Renal cortex interstitium (tissue), 11 donors: ENCODE measurements around the gene FYB2. TPM values are rescaled to one million over a fixed set of nuclear protein-coding genes. Genes with fewer than 3 reads are reported as not detected.

Source experiments
- DNase-seq, 11 donors: peaks; one replicate each; pipeline ENCODE4 v3.0.0-alpha.2; 2013; ENCODE audit warnings: low read depth in 9 of 11, low spot score in 4 of 11; ENCODE audit errors: extremely low read depth in 1 of 11
- polyA plus RNA-seq, 3 donors: library from polyadenylated mRNA; unstranded; fragments of 120-200 nt; gene quantifications; one replicate each; pipeline ENCODE4 v1.2.1, GENCODE V29; 2013; ENCODE audit not compliant: insufficient read length in 3 of 3

The FYB2 gene
- polyA plus RNA-seq, 3 donors: 0.37 to 1.7 (median 1.4) TPM

DNA sequence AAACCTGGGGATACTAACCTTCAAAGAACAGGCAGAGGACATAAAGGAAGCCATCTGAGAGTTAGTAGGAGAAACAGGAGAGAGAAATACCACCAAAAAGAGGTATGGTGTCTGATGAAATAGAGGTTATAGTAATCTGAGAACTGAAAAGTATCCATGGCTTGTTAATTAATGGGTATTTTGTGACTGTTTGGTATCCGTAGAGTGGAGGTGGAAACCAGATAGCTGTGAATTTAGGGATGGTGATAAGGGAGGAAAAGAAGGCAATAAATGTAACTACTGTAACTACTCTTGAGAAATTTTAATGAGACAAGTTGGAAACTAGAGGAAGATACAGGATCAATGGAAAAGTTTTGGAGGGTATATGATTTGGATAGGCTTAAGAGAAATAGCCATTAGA, 146.6 kb downstream of the FYB2 start:
- no peak for DNase-seq

DNA sequence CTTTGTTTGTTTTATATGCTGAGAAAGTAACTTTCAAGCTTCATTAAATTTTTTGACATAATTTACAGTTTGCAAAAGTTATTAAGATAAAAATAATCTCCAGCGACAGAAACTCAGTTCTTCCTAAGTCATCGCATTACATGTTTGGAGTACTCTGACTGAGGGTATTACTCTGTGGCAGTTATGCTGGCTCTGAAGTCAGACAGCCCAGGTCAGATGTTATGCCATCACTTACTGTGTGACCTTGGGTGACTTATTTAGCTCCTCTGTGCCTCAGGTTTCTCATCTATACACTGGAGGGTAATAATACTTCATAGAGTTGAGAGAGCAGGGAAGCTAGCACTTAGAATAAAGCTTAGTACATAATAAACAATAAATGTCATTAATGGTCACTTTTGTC, 147.7 kb downstream of the FYB2 start:
- no peak for DNase-seq

DNA sequence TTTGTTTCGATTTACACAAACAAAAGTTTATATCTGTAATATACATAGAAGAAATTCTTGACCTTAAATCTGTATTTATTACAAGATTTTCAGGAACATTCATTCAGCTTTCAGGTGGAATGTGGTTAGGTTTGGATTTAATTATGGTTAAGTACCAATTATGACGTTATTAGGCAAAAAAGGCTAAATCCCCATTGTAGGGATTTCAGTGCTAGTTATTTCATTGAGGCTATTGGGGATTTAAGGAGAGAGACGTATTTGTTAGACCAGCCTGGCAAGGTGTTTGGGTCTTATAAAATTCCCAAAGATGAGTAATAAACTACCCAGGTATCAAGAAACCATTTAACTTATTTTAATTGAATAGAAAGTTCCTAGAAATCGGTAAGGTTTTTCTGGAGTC, 148.1 kb downstream of the FYB2 start:
- no peak for DNase-seq

DNA sequence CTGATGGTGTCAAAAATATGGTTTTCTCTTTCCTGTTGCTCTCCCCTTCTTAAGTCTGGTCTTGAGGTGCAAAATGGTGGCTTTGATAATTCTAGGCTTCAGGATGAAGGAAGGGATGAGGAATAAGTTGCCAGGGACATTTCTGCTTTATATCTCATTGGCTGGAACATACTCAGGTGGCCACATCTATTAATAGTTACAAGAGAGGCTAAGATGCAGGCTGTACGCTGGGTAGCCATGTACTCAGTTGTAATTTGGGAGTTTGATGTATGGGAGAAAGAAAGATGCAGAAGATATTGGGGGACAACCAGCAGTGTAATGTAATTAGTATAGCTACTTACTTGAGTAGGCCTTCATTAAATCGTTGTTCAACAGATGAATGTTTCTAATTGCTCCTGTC, 148.9 kb downstream of the FYB2 start:
- no peak for DNase-seq

Other genes with a start within 250 kb of the FYB2 start
- 100 to 1,000 TPM; 113 to 123 (median 118) TPM for gene PLPP3, start 239.8 kb downstream of the FYB2 start, polyA plus RNA-seq
- 10 to 100 TPM; 13.9 to 23.0 (median 18.9) TPM for gene PRKAA2, start 174.1 kb downstream of the FYB2 start, polyA plus RNA-seq
- not detected for gene C8A, start 35.4 kb upstream of the FYB2 start, polyA plus RNA-seq
- gene C8B, start 146.6 kb upstream of the FYB2 start, polyA plus RNA-seq: not detected